ENCODE data around the gene OVCA2. TPM values are rescaled to one million over a fixed set of nuclear protein-coding genes. Genes with fewer than 3 reads are reported as not detected.

The OVCA2 gene
- total RNA-seq, 1 experiment from 2014 or later, result 27.3 TPM

GRCh38 chr17:2065949-2066400 lies 24.2 kb downstream of the OVCA2 start:
- TF ChIP-seq CBX3 (IDR thresholded peaks at IDR 0.05; ENCODE audit: low read depth), result no peak
- TF ChIP-seq EGR1 (IDR thresholded peaks at IDR 0.05; ENCODE audit: low read depth), result no peak
- TF ChIP-seq, protein P1, sequence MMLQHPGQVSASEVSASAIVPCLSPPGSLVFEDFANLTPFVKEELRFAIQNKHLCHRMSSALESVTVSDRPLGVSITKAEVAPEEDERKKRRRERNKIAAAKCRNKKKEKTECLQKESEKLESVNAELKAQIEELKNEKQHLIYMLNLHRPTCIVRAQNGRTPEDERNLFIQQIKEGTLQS (IDR thresholded peaks at IDR 0.05), result no peak
- TF ChIP-seq FOSL1 (IDR thresholded peaks at IDR 0.05; ENCODE audit: low read depth), result no peak
- no peak for TF ChIP-seq MAX (IDR thresholded peaks at IDR 0.05)
- TF ChIP-seq JUND (IDR thresholded peaks at IDR 0.05), result no peak
- TF ChIP-seq, protein P2, sequence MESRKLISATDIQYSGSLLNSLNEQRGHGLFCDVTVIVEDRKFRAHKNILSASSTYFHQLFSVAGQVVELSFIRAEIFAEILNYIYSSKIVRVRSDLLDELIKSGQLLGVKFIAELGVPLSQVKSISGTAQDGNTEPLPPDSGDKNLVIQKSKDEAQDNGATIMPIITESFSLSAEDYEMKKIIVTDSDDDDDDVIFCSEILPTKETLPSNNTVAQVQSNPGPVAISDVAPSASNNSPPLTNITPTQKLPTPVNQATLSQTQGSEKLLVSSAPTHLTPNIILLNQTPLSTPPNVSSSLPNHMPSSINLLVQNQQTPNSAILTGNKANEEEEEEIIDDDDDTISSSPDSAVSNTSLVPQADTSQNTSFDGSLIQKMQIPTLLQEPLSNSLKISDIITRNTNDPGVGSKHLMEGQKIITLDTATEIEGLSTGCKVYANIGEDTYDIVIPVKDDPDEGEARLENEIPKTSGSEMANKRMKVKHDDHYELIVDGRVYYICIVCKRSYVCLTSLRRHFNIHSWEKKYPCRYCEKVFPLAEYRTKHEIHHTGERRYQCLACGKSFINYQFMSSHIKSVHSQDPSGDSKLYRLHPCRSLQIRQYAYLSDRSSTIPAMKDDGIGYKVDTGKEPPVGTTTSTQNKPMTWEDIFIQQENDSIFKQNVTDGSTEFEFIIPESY (IDR thresholded peaks at IDR 0.05; ENCODE audit: extremely low read depth, insufficient replicate concordance, low read length), result no peak
- TF ChIP-seq RAD21 (IDR thresholded peaks at IDR 0.05; ENCODE audit: low read depth), result no peak
- TF ChIP-seq EZH2 (IDR thresholded peaks at IDR 0.05), result no peak
- TF ChIP-seq POLR2AphosphoS5 (IDR thresholded peaks at IDR 0.05; ENCODE audit: low read depth, low read length), result no peak
- no peak for TF ChIP-seq SP1 (IDR thresholded peaks at IDR 0.05; ENCODE audit: low read depth)
- TF ChIP-seq ZFX (IDR thresholded peaks at IDR 0.05), result no peak
- no peak for TF ChIP-seq YY1 (IDR thresholded peaks at IDR 0.05; ENCODE audit: extremely low read depth, insufficient replicate concordance, low read depth, low read length)
- TF ChIP-seq SRF (IDR thresholded peaks at IDR 0.05; ENCODE audit: low read depth), result no peak
- no peak overlapping the region for H3K9ac ChIP-seq (ENCODE audit: low read length)
- no peak for ATAC-seq
- no peak for DNase-seq (ENCODE audit: low read depth, low spot score)
- H3K27me3 ChIP-seq (ENCODE audit: insufficient read depth, low read length), result no peaks in the 10 kb centered on the region
- POLR2A ChIA-PET, result no interaction called here
- CTCF ChIA-PET, result interaction anchor here (1.1 to 2.6 kb wide), 2 partner anchors 11 to 179 kb away, joined by 3 to 12 read pairs; partner anchors contain the start of gene HIC1
- no peak overlapping the region for H2AFZ ChIP-seq (ENCODE audit: low read depth, low read length, poor library complexity, severe bottlenecking)
- intact Hi-C loops (cut with micrococcal nuclease), result no loop called here
- no peaks in the 10 kb centered on the region for H3K36me3 ChIP-seq (ENCODE audit: control insufficient read depth in 1 of 2, insufficient read depth in 2 of 2, low read length in 2 of 2)
- no peak overlapping the region for H3K27ac ChIP-seq (ENCODE audit: low read depth, low read length)
- RAD21 ChIA-PET (ENCODE audit: low non-redundant PET in 1 of 2, low total read pairs in 2 of 2, uncharacterized antibody in 2 of 2, unreplicated experiment in 2 of 2), result no interaction called here
- BruUV-seq (replicated peaks), result no TSS peak
- H3K9me2 ChIP-seq (ENCODE audit: insufficient read depth), result no peaks in the 10 kb centered on the region
- no peak overlapping the region for H3K4me3 ChIP-seq (replicated peaks in 1 of 2; ENCODE audit: low read depth in 1 of 2, low read length in 2 of 2)
- no peaks in the 10 kb centered on the region for H3K9me3 ChIP-seq (ENCODE audit: control insufficient read depth in 1 of 2, insufficient read depth in 1 of 2, low read depth in 1 of 2, low read length in 2 of 2)
- no peaks in the 10 kb centered on the region for H4K20me1 ChIP-seq (ENCODE audit: insufficient read depth)
- H3K4me2 ChIP-seq (ENCODE audit: low read length), result no peak overlapping the region
- H3K4me1 ChIP-seq (ENCODE audit: control insufficient read depth in 1 of 2, insufficient read depth in 2 of 2, low read length in 2 of 2), result peaks cover 0 to 17% of the 10 kb centered on the region in 2 experiments; a peak in 3 of 4 replicates
- no peaks in the 10 kb centered on the region for H3K79me2 ChIP-seq (ENCODE audit: insufficient read depth, low read length)

Measured in HCT116 (cell line).